Stimulated activated CD4-positive, alpha-beta T cell treated with anti-CD3 and anti-CD28 coated beads, Interleukin-4, amount 100 ng/mL, for 1 hour (primary cell): ENCODE data around the gene MEIS2.

ENCODE experiments used
- DNase-seq: peaks from one replicate; pipeline ENCODE4 v3.0.0-alpha.2; 2020

MEIS2 gene

GRCh38 chr15:37037850-37038715 lies 62.3 kb downstream of the MEIS2 start:
- DNase-seq, result no peak

- DNase-seq, result no peak
Observed at GRCh38 chr15:37037071-37037655, 63.2 kb downstream of the MEIS2 start.

GRCh38 chr15:37034835-37035748 lies 65.3 kb downstream of the MEIS2 start:
- no peak for DNase-seq

GRCh38 chr15:37034392-37034791 lies 66.0 kb downstream of the MEIS2 start:
- DNase-seq, result no peak

- no peak for DNase-seq
Observed at GRCh38 chr15:37032091-37032775, 68.1 kb downstream of the MEIS2 start.

GRCh38 chr15:37031198-37031597 lies 69.2 kb downstream of the MEIS2 start:
- no peak for DNase-seq

- DNase-seq, result no peak
Observed at GRCh38 chr15:37028625-37029296, 71.6 kb downstream of the MEIS2 start.

GRCh38 chr15:37020852-37021251 lies 79.5 kb downstream of the MEIS2 start:
- DNase-seq, result no peak

GRCh38 chr15:37019479-37020433 lies 80.6 kb downstream of the MEIS2 start:
- DNase-seq, result no peak

GRCh38 chr15:37017031-37017625 lies 83.2 kb downstream of the MEIS2 start:
- no peak for DNase-seq

- no peak for DNase-seq
Observed at GRCh38 chr15:37016231-37016630, 84.1 kb downstream of the MEIS2 start.

GRCh38 chr15:37015451-37015850 lies 84.9 kb downstream of the MEIS2 start:
- DNase-seq, result no peak

GRCh38 chr15:37015035-37015434 lies 85.3 kb downstream of the MEIS2 start:
- no peak for DNase-seq

- no peak for DNase-seq
Observed at GRCh38 chr15:37014566-37014965, 85.8 kb downstream of the MEIS2 start.

GRCh38 chr15:37014137-37014536 lies 86.2 kb downstream of the MEIS2 start:
- DNase-seq, result no peak

GRCh38 chr15:37010595-37010994 lies 89.8 kb downstream of the MEIS2 start:
- no peak for DNase-seq

- DNase-seq, result no peak
Observed at GRCh38 chr15:37009288-37009687, 91.1 kb downstream of the MEIS2 start.

- no peak for DNase-seq
Observed at GRCh38 chr15:37008205-37008604, 92.1 kb downstream of the MEIS2 start.

GRCh38 chr15:37007301-37007700 lies 93.0 kb downstream of the MEIS2 start:
- DNase-seq, result no peak

GRCh38 chr15:37004981-37005735 lies 95.2 kb downstream of the MEIS2 start:
- DNase-seq, result no peak
